ENCODE data around the gene ORAI3. TPM values are rescaled to one million over a fixed set of nuclear protein-coding genes. Genes with fewer than 3 reads are reported as not detected.
A peak's percentile ranks its signal among the peaks of the same experiment; 100 is the strongest.

Gene ORAI3
- total and polyA plus RNA-seq, 2 of the 13 experiments (the other 11 are each of a cell fraction or from before 2014, with no cell fraction given): 11.4 to 32.0 TPM

- no peak; the same call in 1 of the 2 replicates for TF ChIP-seq KDM3A (CRISPR knock-in tag; IDR thresholded peaks at IDR 0.05; ENCODE audit: low read depth)
- TF ChIP-seq FUBP1 (CRISPR knock-in tag; IDR thresholded peaks at IDR 0.05; ENCODE audit: borderline replicate concordance): peak; percentile 37; the same call in 1 of the 2 replicates
- peak; percentile 65 for TF ChIP-seq ZBTB38 (CRISPR knock-in tag; IDR thresholded peaks at IDR 0.05)
- TF ChIP-seq ZNF160 (CRISPR knock-in tag; IDR thresholded peaks at IDR 0.05): no peak
- peak; percentile 71 for TF ChIP-seq TGIF2 (CRISPR knock-in tag; IDR thresholded peaks at IDR 0.05)
- TF ChIP-seq HNRNPL (IDR thresholded peaks at IDR 0.05; ENCODE audit: low read depth, low read length): no peak
- TF ChIP-seq SRF (IDR thresholded peaks at IDR 0.05; ENCODE audit: low read depth, low read length): no peak
- no peak for TF ChIP-seq ZNF629 (CRISPR knock-in tag; conservative IDR thresholded peaks at IDR 0.05)
- no peak for TF ChIP-seq KAT2B (IDR thresholded peaks at IDR 0.05; ENCODE audit: borderline replicate concordance, low read depth, low read length)
- TF ChIP-seq LRRFIP1 (CRISPR knock-in tag; conservative IDR thresholded peaks at IDR 0.05): 0 out of 2 replicates have a peak, but pooled peaks have one; percentile 31
- TF ChIP-seq MED1 (CRISPR knock-in tag; IDR thresholded peaks at IDR 0.05): no peak
- TF ChIP-seq STAG1 (CRISPR knock-in tag; IDR thresholded peaks at IDR 0.05): no peak
- no peak for TF ChIP-seq ZZZ3 (CRISPR knock-in tag; IDR thresholded peaks at IDR 0.05; ENCODE audit: borderline replicate concordance)
- no peak; the same call in 1 of the 2 replicates for TF ChIP-seq TARDBP (CRISPR knock-in tag; IDR thresholded peaks at IDR 0.05)
- TF ChIP-seq TP53 (CRISPR knock-in tag; conservative IDR thresholded peaks at IDR 0.05): 0 out of 2 replicates have a peak, but pooled peaks have one; percentile 38
- 0 out of 2 replicates have a peak, but pooled peaks have one; percentile 5 for TF ChIP-seq MYPOP (CRISPR knock-in tag; IDR thresholded peaks at IDR 0.05)
- no peak for TF ChIP-seq ZBTB39 (CRISPR knock-in tag; IDR thresholded peaks at IDR 0.05)
- peak; percentile 97 for TF ChIP-seq HCFC1 (IDR thresholded peaks at IDR 0.05; ENCODE audit: low read depth, low read length)
- no peak for TF ChIP-seq ZNF383 (CRISPR knock-in tag; IDR thresholded peaks at IDR 0.05; ENCODE audit: borderline replicate concordance)
- TF ChIP-seq ZNF362 (CRISPR knock-in tag; IDR thresholded peaks at IDR 0.05; ENCODE audit: borderline replicate concordance): no peak
Measured at GRCh38 chr16:30922960-30923535, 25.8 kb upstream of the ORAI3 start (continued).
